Measurements from ENCODE around the gene SEC11A. TPM values are rescaled to one million over a fixed set of nuclear protein-coding genes. Genes with fewer than 3 reads are reported as not detected.

Gene SEC11A
- total RNA-seq (ENCODE audit: low replicate concordance), result 402 and 589 TPM in 2 replicates

DNA sequence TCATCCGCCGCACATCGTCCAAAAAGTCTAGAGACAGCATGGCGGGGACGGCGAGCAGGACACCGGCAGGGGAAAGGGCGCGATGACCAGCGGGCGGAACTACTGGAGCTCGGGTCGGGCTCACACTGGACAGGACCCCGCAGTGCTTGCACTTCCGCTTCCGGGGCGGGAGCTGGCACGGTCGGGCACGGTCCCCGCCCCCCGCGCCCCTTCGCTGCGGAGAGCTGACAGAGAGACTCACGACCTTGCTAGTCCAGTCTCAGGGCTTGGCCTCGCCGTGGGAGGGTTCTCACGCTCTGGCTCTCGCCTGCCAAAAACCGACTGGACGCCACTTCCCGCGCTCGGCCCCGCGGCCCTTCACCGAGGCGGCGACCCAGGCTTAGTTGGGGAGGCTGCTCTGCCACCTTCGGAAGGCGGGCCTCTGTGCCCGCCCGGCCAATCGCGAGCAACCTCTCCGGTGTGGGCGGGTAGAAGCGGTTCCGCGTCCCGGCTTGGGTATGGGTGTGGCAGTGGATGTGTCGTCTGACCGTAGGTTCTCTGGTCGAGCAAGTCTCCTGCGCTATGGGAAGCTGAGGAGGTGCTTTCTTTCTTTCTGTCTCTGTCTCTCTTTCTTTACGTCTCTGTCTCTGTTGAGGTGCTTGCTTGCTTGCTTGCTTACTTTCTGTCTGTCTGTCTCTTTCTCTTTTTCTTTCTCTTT, at the start of gene SEC11A:
Gene SEC11A, minus strand, starts transcription at position 104 of the 697 bp plus-strand sequence. Its CDS starts 64 bp downstream, at position 40.
- H3K9me3 Mint-ChIP-seq, result no peaks in the 10 kb centered on the region
- H3K36me3 ChIP-seq, result no peaks in the 10 kb centered on the region
- H3F3A ChIP-seq (ENCODE audit: low read depth), result peaks cover 18% of the 10 kb centered on the region
- H3K27me3 Mint-ChIP-seq (ENCODE audit: insufficient read depth, low read depth), result no peaks in the 10 kb centered on the region
- no peaks in the 10 kb centered on the region for H3K9me3 ChIP-seq (ENCODE audit: low read depth)
- H3K27ac ChIP-seq, result peak within 1 kb of the TSS; percentile 91
- no peaks in the 10 kb centered on the region for H3K27me3 ChIP-seq
- H3K4me3 Mint-ChIP-seq, result peak within 1 kb of the TSS; percentile 92
- H3K4me3 ChIP-seq, result peak within 1 kb of the TSS; percentile 78
- peaks cover 48% of the 10 kb centered on the region for H3K79me2 ChIP-seq (ENCODE audit: low read depth)
- peak within 1 kb of the TSS; percentile 85 for H3K9ac ChIP-seq
- H3K4me2 ChIP-seq, result peak within 1 kb of the TSS; percentile 92
- H3K4me1 ChIP-seq, result peaks cover 12% of the 10 kb centered on the region
- DNase-seq (ENCODE audit: low spot score), result peak; percentile 96
- TF ChIP-seq EZH2phosphoT487 (IDR thresholded peaks at IDR 0.05), result peak; percentile 47
- TF ChIP-seq EZH2 (IDR thresholded peaks at IDR 0.05), result no peak
- TF ChIP-seq, protein P1, sequence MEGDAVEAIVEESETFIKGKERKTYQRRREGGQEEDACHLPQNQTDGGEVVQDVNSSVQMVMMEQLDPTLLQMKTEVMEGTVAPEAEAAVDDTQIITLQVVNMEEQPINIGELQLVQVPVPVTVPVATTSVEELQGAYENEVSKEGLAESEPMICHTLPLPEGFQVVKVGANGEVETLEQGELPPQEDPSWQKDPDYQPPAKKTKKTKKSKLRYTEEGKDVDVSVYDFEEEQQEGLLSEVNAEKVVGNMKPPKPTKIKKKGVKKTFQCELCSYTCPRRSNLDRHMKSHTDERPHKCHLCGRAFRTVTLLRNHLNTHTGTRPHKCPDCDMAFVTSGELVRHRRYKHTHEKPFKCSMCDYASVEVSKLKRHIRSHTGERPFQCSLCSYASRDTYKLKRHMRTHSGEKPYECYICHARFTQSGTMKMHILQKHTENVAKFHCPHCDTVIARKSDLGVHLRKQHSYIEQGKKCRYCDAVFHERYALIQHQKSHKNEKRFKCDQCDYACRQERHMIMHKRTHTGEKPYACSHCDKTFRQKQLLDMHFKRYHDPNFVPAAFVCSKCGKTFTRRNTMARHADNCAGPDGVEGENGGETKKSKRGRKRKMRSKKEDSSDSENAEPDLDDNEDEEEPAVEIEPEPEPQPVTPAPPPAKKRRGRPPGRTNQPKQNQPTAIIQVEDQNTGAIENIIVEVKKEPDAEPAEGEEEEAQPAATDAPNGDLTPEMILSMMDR (IDR thresholded peaks at IDR 0.05), result no peak
- peaks cover 17% of the 10 kb centered on the region for H3K4me1 Mint-ChIP-seq
- H3K36me3 Mint-ChIP-seq, result peaks cover 3% of the 10 kb centered on the region
- H4K20me1 ChIP-seq (ENCODE audit: low read depth), result peaks cover 20% of the 10 kb centered on the region
- peak within 1 kb of the TSS; percentile 87 for H3K27ac Mint-ChIP-seq
- peak within 1 kb of the TSS; percentile 85 for H2AFZ ChIP-seq (replicated peaks)

DNA sequence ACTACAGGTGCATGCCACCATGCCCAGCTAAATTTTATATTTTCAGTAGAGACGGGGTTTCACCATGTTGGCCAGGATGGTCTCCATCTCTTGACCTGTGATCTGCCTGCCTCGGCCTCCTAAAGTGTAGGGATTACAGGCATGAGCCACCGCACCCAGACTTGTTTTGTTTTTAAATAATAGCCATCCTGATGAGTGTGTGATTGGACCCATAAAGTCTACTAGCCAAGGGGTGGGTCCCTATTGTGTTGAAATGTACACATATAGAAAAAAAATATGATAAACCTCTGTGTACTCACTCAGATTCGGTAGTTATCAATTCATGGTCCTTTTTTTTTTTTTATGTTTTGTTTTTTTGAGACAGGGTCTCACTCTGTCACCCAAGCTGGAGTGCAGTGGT, 49.7 kb upstream of the SEC11A start:
- H3K4me2 ChIP-seq, result no peak overlapping the region
- no peak for DNase-seq (ENCODE audit: low spot score)
- Mint-ChIP-seq H3K36me3 (peaks cover 13% of the 10 kb centered on the region), H3K4me1 (no peaks in the 10 kb centered on the region), H3K4me3 (no peak overlapping the region), H3K27ac (no peak overlapping the region), H3K9me3 (no peaks in the 10 kb centered on the region), H3K27me3 (ENCODE audit: insufficient read depth, low read depth) (peaks cover 4% of the 10 kb centered on the region)
- H3K4me1 ChIP-seq, result no peaks in the 10 kb centered on the region
- H3K9ac ChIP-seq, result no peak overlapping the region
- no peaks in the 10 kb centered on the region for H3F3A ChIP-seq (ENCODE audit: low read depth)
- no peak overlapping the region for H3K27ac ChIP-seq
- H3K9me3 ChIP-seq (ENCODE audit: low read depth), result no peaks in the 10 kb centered on the region
- H3K4me3 ChIP-seq, result no peak overlapping the region
- no peak overlapping the region for H2AFZ ChIP-seq (replicated peaks)
- H4K20me1 ChIP-seq (ENCODE audit: low read depth), result peaks cover 35% of the 10 kb centered on the region
- H3K79me2 ChIP-seq (ENCODE audit: low read depth), result peaks cover 63% of the 10 kb centered on the region
- TF ChIP-seq EZH2 (IDR thresholded peaks at IDR 0.05), result no peak
- TF ChIP-seq, protein P1 (IDR thresholded peaks at IDR 0.05), result no peak
- no peak for TF ChIP-seq EZH2phosphoT487 (IDR thresholded peaks at IDR 0.05)
- no peaks in the 10 kb centered on the region for H3K36me3 ChIP-seq
- H3K27me3 ChIP-seq, result no peaks in the 10 kb centered on the region

DNA sequence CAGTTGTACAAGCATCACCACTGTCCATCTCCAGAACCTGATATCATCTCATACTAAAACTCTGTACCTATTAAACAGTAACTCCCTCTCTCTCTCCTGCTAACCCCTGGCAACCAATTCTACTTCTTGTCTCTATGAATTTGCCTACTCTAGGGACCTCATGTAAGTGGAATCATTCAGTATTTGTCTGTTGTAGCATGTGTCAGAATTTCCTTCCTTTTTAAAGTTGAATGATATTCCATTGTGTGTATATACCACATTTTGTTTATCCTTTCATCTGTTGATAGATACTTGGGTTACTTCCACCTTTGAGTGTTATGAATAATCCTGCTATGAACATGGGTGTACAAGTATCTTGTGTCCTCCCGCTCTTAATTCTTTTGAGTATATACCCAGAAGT, 49.0 kb upstream of the SEC11A start:
- no peak overlapping the region for H3K4me3 ChIP-seq
- Mint-ChIP-seq H3K36me3 (peaks cover 13% of the 10 kb centered on the region), H3K27me3 (ENCODE audit: insufficient read depth, low read depth) (peaks cover 4% of the 10 kb centered on the region), H3K4me3 (no peak overlapping the region), H3K9me3 (no peaks in the 10 kb centered on the region), H3K4me1 (no peaks in the 10 kb centered on the region), H3K27ac (no peak overlapping the region)
- no peak for TF ChIP-seq EZH2phosphoT487 (IDR thresholded peaks at IDR 0.05)
- TF ChIP-seq, protein P1 (IDR thresholded peaks at IDR 0.05), result no peak
- TF ChIP-seq EZH2 (IDR thresholded peaks at IDR 0.05), result no peak
- no peak overlapping the region for H3K9ac ChIP-seq
- no peaks in the 10 kb centered on the region for H3K27me3 ChIP-seq
- peaks cover 70% of the 10 kb centered on the region for H3K79me2 ChIP-seq (ENCODE audit: low read depth)
- no peak overlapping the region for H3K4me2 ChIP-seq
- H3K9me3 ChIP-seq (ENCODE audit: low read depth), result no peaks in the 10 kb centered on the region
- no peak overlapping the region for H3K27ac ChIP-seq
- no peaks in the 10 kb centered on the region for H3K4me1 ChIP-seq
- no peaks in the 10 kb centered on the region for H3K36me3 ChIP-seq
- peaks cover 42% of the 10 kb centered on the region for H4K20me1 ChIP-seq (ENCODE audit: low read depth)
- no peak overlapping the region for H2AFZ ChIP-seq (replicated peaks)
- DNase-seq (ENCODE audit: low spot score), result no peak
- no peaks in the 10 kb centered on the region for H3F3A ChIP-seq (ENCODE audit: low read depth)

All from neural progenitor cell (in vitro differentiated cells).